GM19099 (cell line): Measurements from ENCODE around the gene INSC.

Source experiments
- POLR2A ChIP-seq: IDR thresholded peaks from 3 replicates; pipeline ENCODE4 v1.6.1; 2011; ENCODE audit warnings: low read depth; ENCODE audit not compliant: insufficient read length; ENCODE audit errors: extremely low read depth

INSC gene

GRCh38 chr11:15114501-15115475, at the start of gene INSC:
Gene INSC (plus strand): TSS chr11:15114923. CDS start chr11:15149175, 34,252 bp downstream.
- no peak for TF ChIP-seq POLR2A

- no peak for TF ChIP-seq POLR2A
Observed at GRCh38 chr11:15071556-15072255, 43.0 kb upstream of the INSC start.

GRCh38 chr11:15072551-15073143, 42.1 kb upstream of the INSC start:
- no peak for TF ChIP-seq POLR2A

GRCh38 chr11:15073361-15074205, 41.1 kb upstream of the INSC start, which contains the start of gene CALCB:
Gene CALCB (plus strand): TSS chr11:15073593. CDS start chr11:15074719, 1,126 bp downstream.
- no peak for TF ChIP-seq POLR2A

- TF ChIP-seq POLR2A: no peak
Observed at GRCh38 chr11:15074206-15075161, 40.2 kb upstream of the INSC start.

- no peak for TF ChIP-seq POLR2A
Observed at GRCh38 chr11:15075162-15075526, 39.6 kb upstream of the INSC start.

- no peak for TF ChIP-seq POLR2A
Observed at GRCh38 chr11:15091175-15091574, 23.5 kb upstream of the INSC start.

- TF ChIP-seq POLR2A: no peak
Observed at GRCh38 chr11:15091625-15092024, 23.1 kb upstream of the INSC start.

GRCh38 chr11:15093432-15093831, 21.3 kb upstream of the INSC start:
- no peak for TF ChIP-seq POLR2A

GRCh38 chr11:15095736-15096228, 18.9 kb upstream of the INSC start:
- no peak for TF ChIP-seq POLR2A

- TF ChIP-seq POLR2A: no peak
Observed at GRCh38 chr11:15097411-15097810, 17.3 kb upstream of the INSC start.

- no peak for TF ChIP-seq POLR2A
Observed at GRCh38 chr11:15099267-15099666, 15.5 kb upstream of the INSC start.

GRCh38 chr11:15101072-15101709, 13.5 kb upstream of the INSC start:
- no peak for TF ChIP-seq POLR2A
